IMR-90 (cell line): ENCODE results near the gene MAN1C1. TPM values are rescaled to one million over a fixed set of nuclear protein-coding genes. Genes with fewer than 3 reads are reported as not detected.

Experiments
- ATAC-seq: fragments of 200-7000 bp; cut with Tn5 transposase; 2 replicates; pipeline ENCODE4 v1.9.1; 2020; ENCODE audit warnings: low read depth, mild to moderate bottlenecking, moderate library complexity
- BruUV-seq: library from RNA; stranded (reverse); fragments of 400-500 nt; replicated peaks from 2 replicates; lab custom pipeline; 2021; lab: Mats Ljungman, UMichigan
- CTCF ChIA-PET: fragments of 300-600 bp; formaldehyde crosslinking; extraction: SDS; loops from one replicate; lab custom pipeline; 2021; ENCODE audit warnings: antibody characterized with exemption; lab: Yijun Ruan, JAX
- POLR2A ChIA-PET: fragments of 300-600 bp; sonication (Branson Sonifier 250); formaldehyde crosslinking; loops from one replicate; lab custom pipeline; 2022; ENCODE audit warnings: antibody characterized with exemption; ENCODE audit not compliant: unreplicated experiment; lab: Charles Lee
- DNase-seq: peaks from one replicate; pipeline ENCODE4 v3.0.0; 2013
- H2AFZ ChIP-seq: replicated peaks from 2 replicates; pipeline ENCODE3; 2013; ENCODE audit warnings: low read length, mild to moderate bottlenecking; ENCODE audit not compliant: poor library complexity
- H2AK5ac ChIP-seq: 2 replicates; pipeline ENCODE4 v1.6.1; 2013; ENCODE audit warnings: low read depth, low read length, inconsistent platforms
- H2AK9ac ChIP-seq: replicated peaks from 2 replicates; pipeline ENCODE3; 2013; ENCODE audit warnings: mild to moderate bottlenecking, low read depth, low read length, moderate library complexity; ENCODE audit not compliant: poor library complexity
- H2BK120ac ChIP-seq: 2 replicates; pipeline ENCODE4 v1.6.1; 2013; ENCODE audit warnings: low read depth, low read length, inconsistent platforms
- H2BK15ac ChIP-seq: 3 replicates; pipeline ENCODE4 v1.6.1; 2013; ENCODE audit warnings: low read depth, low read length, inconsistent platforms
- H2BK20ac ChIP-seq: 2 replicates; pipeline ENCODE4 v1.6.1; 2013; ENCODE audit warnings: low read depth, mild to moderate bottlenecking, inconsistent platforms, low read length, moderate library complexity
- H2BK5ac ChIP-seq: 2 replicates; pipeline ENCODE4 v1.6.1; 2013; ENCODE audit warnings: mild to moderate bottlenecking, low read depth, low read length, inconsistent platforms; ENCODE audit not compliant: poor library complexity, severe bottlenecking
- H3K14ac ChIP-seq: replicated peaks from 2 replicates; pipeline ENCODE4 v1.6.1; 2013; ENCODE audit warnings: low read depth, low read length, inconsistent platforms
- H3K18ac ChIP-seq: 2 replicates; pipeline ENCODE4 v1.6.1; 2013; ENCODE audit warnings: low read depth, low read length, control low read depth
- H3K23ac ChIP-seq: 2 replicates; pipeline ENCODE4 v1.6.1; 2013; ENCODE audit warnings: low read depth, low read length, inconsistent platforms
- H3K27ac ChIP-seq: 2 replicates; pipeline ENCODE4 v1.5.1; 2013; ENCODE audit warnings: mild to moderate bottlenecking, control low read depth, low read length; ENCODE audit not compliant: insufficient read depth
- H3K27me3 ChIP-seq: 2 replicates; pipeline ENCODE4 v1.6.1; 2013; ENCODE audit warnings: low read length; ENCODE audit not compliant: control insufficient read depth, insufficient read depth
- H3K36me3 ChIP-seq: 2 replicates; pipeline ENCODE4 v1.6.1; 2013; ENCODE audit warnings: low read length, mixed read lengths; ENCODE audit not compliant: control insufficient read depth, insufficient read depth
- H3K4ac ChIP-seq: 2 replicates; pipeline ENCODE4 v1.6.1; 2013; ENCODE audit warnings: low read depth, low read length, inconsistent platforms
- H3K4me1 ChIP-seq: 2 replicates; pipeline ENCODE4 v1.6.1; 2013; ENCODE audit warnings: low read length, mixed read lengths; ENCODE audit not compliant: control insufficient read depth, insufficient read depth
- H3K4me2 ChIP-seq: 2 replicates; pipeline ENCODE4 v1.6.1; 2013; ENCODE audit warnings: low read depth, mild to moderate bottlenecking, control low read depth, low read length, moderate library complexity
- H3K4me3 ChIP-seq: 2 replicates; pipeline ENCODE4 v1.5.1; 2013; ENCODE audit warnings: low read depth, mild to moderate bottlenecking, control low read depth, low read length, moderate library complexity; ENCODE audit not compliant: insufficient read depth
- H3K56ac ChIP-seq: 2 replicates; pipeline ENCODE4 v1.6.1; 2013; ENCODE audit warnings: low read length, inconsistent platforms; ENCODE audit not compliant: insufficient read depth; ENCODE audit errors: extremely low read depth
- H3K79me1 ChIP-seq, 2 experiments: 2 replicates each; pipeline ENCODE4 v1.6.1; 2013; ENCODE audit warnings: low read length in 2 of 2, inconsistent platforms in 1 of 2, low read depth in 1 of 2
- H3K9ac ChIP-seq: 2 replicates; pipeline ENCODE4 v1.6.1; 2013; ENCODE audit warnings: low read depth, low read length, control low read depth
- H3K9me1 ChIP-seq: 2 replicates; pipeline ENCODE4 v1.6.1; 2013; ENCODE audit warnings: low read length, inconsistent platforms; ENCODE audit not compliant: insufficient read depth
- H3K9me3 ChIP-seq: 2 replicates; pipeline ENCODE4 v1.6.1; 2013; ENCODE audit warnings: low read length; ENCODE audit not compliant: control insufficient read depth, insufficient read depth
- H4K20me1 ChIP-seq: 2 replicates; pipeline ENCODE4 v1.6.1; 2013; ENCODE audit warnings: low read length, inconsistent platforms; ENCODE audit not compliant: insufficient read depth
- H4K5ac ChIP-seq: 2 replicates; pipeline ENCODE4 v1.6.1; 2013; ENCODE audit warnings: mild to moderate bottlenecking, low read depth, low read length, control low read depth
- H4K8ac ChIP-seq, 2 experiments: 2 replicates each; pipeline ENCODE4 v1.6.1; 2013; ENCODE audit warnings: low read depth in 2 of 2, low read length in 2 of 2, control low read depth in 1 of 2, inconsistent platforms in 1 of 2
- H4K91ac ChIP-seq: 2 replicates; pipeline ENCODE4 v1.6.1; 2013; ENCODE audit warnings: low read depth, low read length, inconsistent platforms; ENCODE audit not compliant: insufficient read depth
- NFE2L2 ChIP-seq: fragments of 150-350 bp; IDR thresholded peaks from 2 replicates; pipeline ENCODE4 v1.6.1; 2016; ENCODE audit warnings: low read depth, mild to moderate bottlenecking, low read length
- WGBS, 2 experiments: methylation state at CpG; one replicate each; pipeline versions ENCODE4 v1.1.5 to v1.1.7; 2013; ENCODE audit warnings: missing lambda C conversion rate in 2 of 2; ENCODE audit not compliant: insufficient read length in 1 of 2; ENCODE audit errors: extremely low coverage in 2 of 2; 5-methylcytosine and 5-hydroxymethylcytosine counted together
- dilution Hi-C: fragments of 300-500 bp; cut with HindIII; formaldehyde crosslinking; loops from one replicate; pipeline ENCODE4 v1.14.3; 2018; ENCODE audit warnings: low sequenced_read_pairs; ENCODE audit not compliant: unreplicated experiment
- in situ Hi-C: fragments of 300-500 bp; cut with MboI; formaldehyde crosslinking; loops from 3 replicates; pipeline ENCODE4 v1.14.3; 2019; ENCODE audit warnings: low sequenced_read_pairs, inconsistent platforms, mixed read lengths
- intact Hi-C: fragments of 100-400 bp; cut with micrococcal nuclease; formaldehyde crosslinking; loops from 2 replicates; pipeline ENCODE4 v1.10.0; 2022
- polyA plus RNA-seq, 3 experiments: library from polyadenylated mRNA; depleted of rRNA; stranded (reverse); fragments of >200 nt; gene quantifications; 2 replicates each; pipeline ENCODE4 v1.2.3, GENCODE V29; 2012; ENCODE audit warnings: low replicate concordance in 1 of 3
- total RNA-seq: library from RNA; depleted of rRNA; stranded (reverse); fragments of >200 nt; gene quantifications from 2 replicates; pipeline ENCODE4 v1.2.3, GENCODE V29; 2012

MAN1C1 gene
- total and polyA plus RNA-seq, 2 of the 4 experiments (the other 2 are of a cell fraction): 3.2 to 11.3 TPM

DNA sequence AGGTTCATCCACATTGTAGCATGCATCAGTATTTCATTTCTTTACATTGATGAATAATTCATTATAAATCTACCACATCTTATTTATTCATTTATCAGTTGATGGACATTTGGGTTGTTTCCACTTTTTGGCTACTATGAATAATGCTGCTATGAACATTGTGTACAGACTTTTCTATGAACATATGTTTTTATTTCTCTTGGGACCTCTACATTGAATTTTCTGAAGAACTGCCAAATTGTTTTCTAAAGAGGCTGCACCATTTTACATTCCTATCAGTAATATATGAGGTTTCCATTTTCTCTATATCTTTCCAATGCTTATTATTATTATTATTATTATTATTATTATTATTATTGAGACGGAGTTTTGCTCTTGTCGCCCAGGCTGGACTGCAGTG, 102.1 kb downstream of the MAN1C1 start:
- Histone ChIP-seq H3K27ac (no peak overlapping the region), H3K9me3 (no peaks in the 10 kb centered on the region), H3K27me3 (no peaks in the 10 kb centered on the region; the same call in 1 of the 2 replicates), H3K56ac (no peak overlapping the region), H3K9ac (no peak overlapping the region), H3K4me1 (peaks cover 11% of the 10 kb centered on the region), H4K20me1 (no peaks in the 10 kb centered on the region), H3K23ac (no peak overlapping the region), H3K9me1 (peaks cover 10% of the 10 kb centered on the region), H3K4ac (no peak overlapping the region), H4K91ac (no peak overlapping the region), H3K4me3 (no peak overlapping the region), H3K79me1 (peaks cover 0 to 16% of the 10 kb centered on the region in 2 experiments; a peak in 2 of 4 replicates), H2BK120ac (no peak overlapping the region), H3K36me3 (no peaks in the 10 kb centered on the region), H4K5ac (no peak overlapping the region), H2AFZ (no peak overlapping the region), H3K14ac (no peak overlapping the region), H4K8ac (no peak overlapping the region), H3K18ac (no peak overlapping the region), H2BK15ac (no peak overlapping the region), H2AK5ac (no peak overlapping the region), H2AK9ac (no peak overlapping the region), H2BK5ac (no peak overlapping the region), H2BK20ac (no peak overlapping the region), H3K4me2 (no peak overlapping the region)
- ChIA-PET CTCF (no interaction called here), POLR2A (no interaction called here)
- BruUV-seq: no TSS peak
- dilution Hi-C loops (no loop called here), intact Hi-C loops (no loop called here), in situ Hi-C loops (no loop called here)
- ATAC-seq: no peak
- DNase-seq: no peak
- TF ChIP-seq NFE2L2: no peak
- no CpG with 5 or more reads among the region's 2 CpGs for WGBS, 2 experiments
